NCI-H345 (cell line): Measurements from ENCODE around the gene LINC01488.

Source experiments
- DNase-seq: peaks from one replicate; lab custom pipeline; 2025; lab: John Stamatoyannopoulos, UW

LINC01488 gene

GRCh38 chr11:69445131-69445470 lies 36.4 kb upstream of the LINC01488 start:
- DNase-seq: no peak

- DNase-seq: no peak
Measured at GRCh38 chr11:69446108-69446507, 35.4 kb upstream of the LINC01488 start.

- DNase-seq: no peak
Measured at GRCh38 chr11:69447786-69448185, 33.7 kb upstream of the LINC01488 start.

- no peak for DNase-seq
Measured at GRCh38 chr11:69448471-69449284, 32.8 kb upstream of the LINC01488 start.

- no peak for DNase-seq
Measured at GRCh38 chr11:69449320-69450063, 32.0 kb upstream of the LINC01488 start.

GRCh38 chr11:69450064-69450856 lies 31.2 kb upstream of the LINC01488 start:
- no peak for DNase-seq

- no peak for DNase-seq
Measured at GRCh38 chr11:69450857-69451220, 30.6 kb upstream of the LINC01488 start.

GRCh38 chr11:69451289-69451688 lies 30.2 kb upstream of the LINC01488 start:
- DNase-seq: no peak

GRCh38 chr11:69452206-69452987 lies 29.1 kb upstream of the LINC01488 start:
- no peak for DNase-seq

- no peak for DNase-seq
Measured at GRCh38 chr11:69453151-69453550, 28.3 kb upstream of the LINC01488 start.

GRCh38 chr11:69454018-69454417 lies 27.4 kb upstream of the LINC01488 start:
- no peak for DNase-seq

GRCh38 chr11:69455969-69456368 lies 25.5 kb upstream of the LINC01488 start:
- DNase-seq: no peak

GRCh38 chr11:69456712-69457111 lies 24.8 kb upstream of the LINC01488 start:
- DNase-seq: no peak

GRCh38 chr11:69459848-69460539 lies 21.5 kb upstream of the LINC01488 start:
- no peak for DNase-seq

- no peak for DNase-seq
Measured at GRCh38 chr11:69460540-69461257, 20.8 kb upstream of the LINC01488 start.

GRCh38 chr11:69461272-69461962 lies 20.0 kb upstream of the LINC01488 start:
- DNase-seq: no peak

- DNase-seq: no peak
Measured at GRCh38 chr11:69462106-69462951, 19.1 kb upstream of the LINC01488 start.

- DNase-seq: no peak
Measured at GRCh38 chr11:69463181-69463994, 18.1 kb upstream of the LINC01488 start.
